ENCODE measurements around the gene FXYD4. TPM values are rescaled to one million over a fixed set of nuclear protein-coding genes. Genes with fewer than 3 reads are reported as not detected.

FXYD4 gene
- total and polyA plus RNA-seq, 2 of the 8 experiments (the other 6 are each of a cell fraction or from before 2014, with no cell fraction given), result not detected

DNA sequence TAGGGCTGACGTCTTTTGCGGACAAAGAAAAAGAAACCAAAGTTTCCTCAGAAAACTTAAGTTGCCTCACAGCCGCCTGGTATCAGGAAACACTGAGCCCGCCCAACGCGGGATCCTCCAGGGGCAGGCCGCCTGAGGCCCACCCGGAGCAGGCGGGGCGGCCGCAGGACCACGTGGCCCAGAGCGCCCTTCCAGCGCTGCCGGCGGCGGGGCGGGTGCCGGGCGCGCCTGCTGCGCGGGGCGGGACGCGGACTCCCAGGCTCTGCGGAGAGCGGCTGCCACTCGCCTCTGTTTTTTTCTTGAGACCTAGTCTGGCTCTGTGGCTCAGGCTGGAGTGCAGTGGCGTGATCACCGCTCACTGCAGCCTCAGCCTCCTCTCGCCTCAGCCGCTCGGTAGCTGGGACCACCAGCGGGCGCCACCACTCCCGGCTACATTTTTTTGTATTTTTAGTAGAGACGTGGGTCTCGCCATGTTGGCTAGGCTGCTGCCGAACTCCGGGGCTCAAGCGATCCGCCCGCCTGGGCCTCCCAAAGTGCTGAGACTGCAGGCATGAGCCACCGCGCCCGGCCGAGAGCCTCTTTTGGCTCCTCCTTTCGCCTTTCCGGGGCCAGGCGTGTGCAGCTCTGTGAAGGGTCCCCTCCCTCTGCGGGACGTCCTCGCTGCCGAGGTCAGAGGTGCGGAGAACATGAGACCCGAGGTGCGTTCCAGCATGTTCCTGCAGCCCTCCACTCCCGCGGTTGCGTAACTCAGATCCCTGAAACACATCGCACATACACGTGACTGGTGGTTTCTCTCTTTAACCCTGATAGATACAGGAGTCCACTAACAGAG lies 49.1 kb downstream of the FXYD4 start (continued):
- TF ChIP-seq KDM1A (IDR thresholded peaks at IDR 0.05; ENCODE audit: borderline replicate concordance, low read length) (no peak; the same call in 1 of the 2 replicates), RNF2 (IDR thresholded peaks at IDR 0.05; ENCODE audit: borderline replicate concordance, low read depth, low read length, missing control alignments, poor library complexity, severe bottlenecking) (no peak), BACH1 (IDR thresholded peaks at IDR 0.05; ENCODE audit: low read length) (no peak), KDM4A (IDR thresholded peaks at IDR 0.05; ENCODE audit: low read depth, low read length, severe bottlenecking) (peak; percentile 61), TCF12 (IDR thresholded peaks at IDR 0.05; ENCODE audit: low read depth, low read length) (no peak), RBBP5 (IDR thresholded peaks at IDR 0.05; ENCODE audit: borderline replicate concordance, low read depth, low read length) (peak; percentile 58; the same call in 1 of the 2 replicates), JUND (IDR thresholded peaks at IDR 0.05; ENCODE audit: low read length) (no peak), EZH2 (IDR thresholded peaks at IDR 0.05; ENCODE audit: low read depth, low read length, severe bottlenecking) (no peak)
- TF ChIP-seq, protein P1, sequence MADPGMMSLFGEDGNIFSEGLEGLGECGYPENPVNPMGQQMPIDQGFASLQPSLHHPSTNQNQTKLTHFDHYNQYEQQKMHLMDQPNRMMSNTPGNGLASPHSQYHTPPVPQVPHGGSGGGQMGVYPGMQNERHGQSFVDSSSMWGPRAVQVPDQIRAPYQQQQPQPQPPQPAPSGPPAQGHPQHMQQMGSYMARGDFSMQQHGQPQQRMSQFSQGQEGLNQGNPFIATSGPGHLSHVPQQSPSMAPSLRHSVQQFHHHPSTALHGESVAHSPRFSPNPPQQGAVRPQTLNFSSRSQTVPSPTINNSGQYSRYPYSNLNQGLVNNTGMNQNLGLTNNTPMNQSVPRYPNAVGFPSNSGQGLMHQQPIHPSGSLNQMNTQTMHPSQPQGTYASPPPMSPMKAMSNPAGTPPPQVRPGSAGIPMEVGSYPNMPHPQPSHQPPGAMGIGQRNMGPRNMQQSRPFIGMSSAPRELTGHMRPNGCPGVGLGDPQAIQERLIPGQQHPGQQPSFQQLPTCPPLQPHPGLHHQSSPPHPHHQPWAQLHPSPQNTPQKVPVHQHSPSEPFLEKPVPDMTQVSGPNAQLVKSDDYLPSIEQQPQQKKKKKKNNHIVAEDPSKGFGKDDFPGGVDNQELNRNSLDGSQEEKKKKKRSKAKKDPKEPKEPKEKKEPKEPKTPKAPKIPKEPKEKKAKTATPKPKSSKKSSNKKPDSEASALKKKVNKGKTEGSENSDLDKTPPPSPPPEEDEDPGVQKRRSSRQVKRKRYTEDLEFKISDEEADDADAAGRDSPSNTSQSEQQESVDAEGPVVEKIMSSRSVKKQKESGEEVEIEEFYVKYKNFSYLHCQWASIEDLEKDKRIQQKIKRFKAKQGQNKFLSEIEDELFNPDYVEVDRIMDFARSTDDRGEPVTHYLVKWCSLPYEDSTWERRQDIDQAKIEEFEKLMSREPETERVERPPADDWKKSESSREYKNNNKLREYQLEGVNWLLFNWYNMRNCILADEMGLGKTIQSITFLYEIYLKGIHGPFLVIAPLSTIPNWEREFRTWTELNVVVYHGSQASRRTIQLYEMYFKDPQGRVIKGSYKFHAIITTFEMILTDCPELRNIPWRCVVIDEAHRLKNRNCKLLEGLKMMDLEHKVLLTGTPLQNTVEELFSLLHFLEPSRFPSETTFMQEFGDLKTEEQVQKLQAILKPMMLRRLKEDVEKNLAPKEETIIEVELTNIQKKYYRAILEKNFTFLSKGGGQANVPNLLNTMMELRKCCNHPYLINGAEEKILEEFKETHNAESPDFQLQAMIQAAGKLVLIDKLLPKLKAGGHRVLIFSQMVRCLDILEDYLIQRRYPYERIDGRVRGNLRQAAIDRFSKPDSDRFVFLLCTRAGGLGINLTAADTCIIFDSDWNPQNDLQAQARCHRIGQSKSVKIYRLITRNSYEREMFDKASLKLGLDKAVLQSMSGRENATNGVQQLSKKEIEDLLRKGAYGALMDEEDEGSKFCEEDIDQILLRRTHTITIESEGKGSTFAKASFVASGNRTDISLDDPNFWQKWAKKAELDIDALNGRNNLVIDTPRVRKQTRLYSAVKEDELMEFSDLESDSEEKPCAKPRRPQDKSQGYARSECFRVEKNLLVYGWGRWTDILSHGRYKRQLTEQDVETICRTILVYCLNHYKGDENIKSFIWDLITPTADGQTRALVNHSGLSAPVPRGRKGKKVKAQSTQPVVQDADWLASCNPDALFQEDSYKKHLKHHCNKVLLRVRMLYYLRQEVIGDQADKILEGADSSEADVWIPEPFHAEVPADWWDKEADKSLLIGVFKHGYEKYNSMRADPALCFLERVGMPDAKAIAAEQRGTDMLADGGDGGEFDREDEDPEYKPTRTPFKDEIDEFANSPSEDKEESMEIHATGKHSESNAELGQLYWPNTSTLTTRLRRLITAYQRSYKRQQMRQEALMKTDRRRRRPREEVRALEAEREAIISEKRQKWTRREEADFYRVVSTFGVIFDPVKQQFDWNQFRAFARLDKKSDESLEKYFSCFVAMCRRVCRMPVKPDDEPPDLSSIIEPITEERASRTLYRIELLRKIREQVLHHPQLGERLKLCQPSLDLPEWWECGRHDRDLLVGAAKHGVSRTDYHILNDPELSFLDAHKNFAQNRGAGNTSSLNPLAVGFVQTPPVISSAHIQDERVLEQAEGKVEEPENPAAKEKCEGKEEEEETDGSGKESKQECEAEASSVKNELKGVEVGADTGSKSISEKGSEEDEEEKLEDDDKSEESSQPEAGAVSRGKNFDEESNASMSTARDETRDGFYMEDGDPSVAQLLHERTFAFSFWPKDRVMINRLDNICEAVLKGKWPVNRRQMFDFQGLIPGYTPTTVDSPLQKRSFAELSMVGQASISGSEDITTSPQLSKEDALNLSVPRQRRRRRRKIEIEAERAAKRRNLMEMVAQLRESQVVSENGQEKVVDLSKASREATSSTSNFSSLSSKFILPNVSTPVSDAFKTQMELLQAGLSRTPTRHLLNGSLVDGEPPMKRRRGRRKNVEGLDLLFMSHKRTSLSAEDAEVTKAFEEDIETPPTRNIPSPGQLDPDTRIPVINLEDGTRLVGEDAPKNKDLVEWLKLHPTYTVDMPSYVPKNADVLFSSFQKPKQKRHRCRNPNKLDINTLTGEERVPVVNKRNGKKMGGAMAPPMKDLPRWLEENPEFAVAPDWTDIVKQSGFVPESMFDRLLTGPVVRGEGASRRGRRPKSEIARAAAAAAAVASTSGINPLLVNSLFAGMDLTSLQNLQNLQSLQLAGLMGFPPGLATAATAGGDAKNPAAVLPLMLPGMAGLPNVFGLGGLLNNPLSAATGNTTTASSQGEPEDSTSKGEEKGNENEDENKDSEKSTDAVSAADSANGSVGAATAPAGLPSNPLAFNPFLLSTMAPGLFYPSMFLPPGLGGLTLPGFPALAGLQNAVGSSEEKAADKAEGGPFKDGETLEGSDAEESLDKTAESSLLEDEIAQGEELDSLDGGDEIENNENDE (IDR thresholded peaks at IDR 0.05; ENCODE audit: insufficient replicate concordance, low read length), result no peak

All from H1 (cell line).